Measurements from ENCODE around the gene PHKA2. TPM values are rescaled to one million over a fixed set of nuclear protein-coding genes. Genes with fewer than 3 reads are reported as not detected.

Gene PHKA2, protein sequence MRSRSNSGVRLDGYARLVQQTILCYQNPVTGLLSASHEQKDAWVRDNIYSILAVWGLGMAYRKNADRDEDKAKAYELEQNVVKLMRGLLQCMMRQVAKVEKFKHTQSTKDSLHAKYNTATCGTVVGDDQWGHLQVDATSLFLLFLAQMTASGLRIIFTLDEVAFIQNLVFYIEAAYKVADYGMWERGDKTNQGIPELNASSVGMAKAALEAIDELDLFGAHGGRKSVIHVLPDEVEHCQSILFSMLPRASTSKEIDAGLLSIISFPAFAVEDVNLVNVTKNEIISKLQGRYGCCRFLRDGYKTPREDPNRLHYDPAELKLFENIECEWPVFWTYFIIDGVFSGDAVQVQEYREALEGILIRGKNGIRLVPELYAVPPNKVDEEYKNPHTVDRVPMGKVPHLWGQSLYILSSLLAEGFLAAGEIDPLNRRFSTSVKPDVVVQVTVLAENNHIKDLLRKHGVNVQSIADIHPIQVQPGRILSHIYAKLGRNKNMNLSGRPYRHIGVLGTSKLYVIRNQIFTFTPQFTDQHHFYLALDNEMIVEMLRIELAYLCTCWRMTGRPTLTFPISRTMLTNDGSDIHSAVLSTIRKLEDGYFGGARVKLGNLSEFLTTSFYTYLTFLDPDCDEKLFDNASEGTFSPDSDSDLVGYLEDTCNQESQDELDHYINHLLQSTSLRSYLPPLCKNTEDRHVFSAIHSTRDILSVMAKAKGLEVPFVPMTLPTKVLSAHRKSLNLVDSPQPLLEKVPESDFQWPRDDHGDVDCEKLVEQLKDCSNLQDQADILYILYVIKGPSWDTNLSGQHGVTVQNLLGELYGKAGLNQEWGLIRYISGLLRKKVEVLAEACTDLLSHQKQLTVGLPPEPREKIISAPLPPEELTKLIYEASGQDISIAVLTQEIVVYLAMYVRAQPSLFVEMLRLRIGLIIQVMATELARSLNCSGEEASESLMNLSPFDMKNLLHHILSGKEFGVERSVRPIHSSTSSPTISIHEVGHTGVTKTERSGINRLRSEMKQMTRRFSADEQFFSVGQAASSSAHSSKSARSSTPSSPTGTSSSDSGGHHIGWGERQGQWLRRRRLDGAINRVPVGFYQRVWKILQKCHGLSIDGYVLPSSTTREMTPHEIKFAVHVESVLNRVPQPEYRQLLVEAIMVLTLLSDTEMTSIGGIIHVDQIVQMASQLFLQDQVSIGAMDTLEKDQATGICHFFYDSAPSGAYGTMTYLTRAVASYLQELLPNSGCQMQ
- 9.4 to 14.6 TPM (median 12.0 TPM) in 5 replicates for total RNA-seq (2022; extraction: Qiagen RNA extraction; ENCODE audit: low read depth)

DNA sequence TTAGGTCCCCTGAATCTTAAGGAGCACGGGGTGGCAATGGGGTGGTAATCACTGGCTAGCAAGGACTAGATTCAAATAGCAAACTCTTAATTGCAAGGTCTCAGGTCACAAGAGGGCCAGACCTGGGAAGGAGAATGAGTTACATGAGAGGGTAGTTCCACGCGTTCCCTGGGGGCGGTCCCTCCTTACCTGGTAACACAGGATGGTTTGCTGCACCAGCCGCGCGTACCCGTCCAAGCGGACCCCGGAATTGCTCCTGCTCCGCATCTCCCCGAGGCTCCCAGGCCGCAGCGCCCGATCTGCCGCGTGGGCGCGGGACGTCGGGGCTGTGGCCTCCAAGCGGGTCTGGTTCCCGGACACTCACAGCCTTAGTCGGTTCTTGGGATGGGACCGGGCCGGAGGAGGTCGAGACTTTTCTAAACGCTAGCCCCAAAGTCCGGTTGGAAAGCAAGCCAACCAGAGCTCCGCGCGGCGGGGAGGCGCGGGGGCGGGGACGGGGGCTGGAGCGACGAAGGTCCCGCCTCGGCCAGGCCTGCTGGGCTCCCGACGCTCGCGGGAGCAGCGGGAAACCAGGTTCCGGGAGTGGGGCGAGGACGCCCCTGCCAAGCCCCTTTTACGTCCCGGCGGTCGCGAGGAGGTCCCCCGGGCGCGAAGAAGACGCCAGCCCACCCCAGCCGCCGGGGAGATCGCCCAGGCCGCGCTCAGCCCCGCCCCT is at the start of gene PHKA2:
Gene PHKA2, minus strand, starts transcription at position 449 of the 715 bp plus-strand sequence. Its CDS starts 182 bp downstream, at position 267.

Other genes with a start within 250 kb of the PHKA2 start
- gene ADGRG2, start 138.4 kb upstream of the PHKA2 start, total RNA-seq (2022; extraction: Qiagen RNA extraction; ENCODE audit: low read depth), result 5.8 to 6.2 TPM (median 6.2 TPM) in 5 replicates